ENCODE measurements around the gene HS6ST2. TPM values are rescaled to one million over a fixed set of nuclear protein-coding genes. Genes with fewer than 3 reads are reported as not detected.

HS6ST2 gene
- total and polyA plus RNA-seq, 9 of the 15 experiments (the other 6 are each of a cell fraction or from before 2014, with no cell fraction given) = not detected

DNA sequence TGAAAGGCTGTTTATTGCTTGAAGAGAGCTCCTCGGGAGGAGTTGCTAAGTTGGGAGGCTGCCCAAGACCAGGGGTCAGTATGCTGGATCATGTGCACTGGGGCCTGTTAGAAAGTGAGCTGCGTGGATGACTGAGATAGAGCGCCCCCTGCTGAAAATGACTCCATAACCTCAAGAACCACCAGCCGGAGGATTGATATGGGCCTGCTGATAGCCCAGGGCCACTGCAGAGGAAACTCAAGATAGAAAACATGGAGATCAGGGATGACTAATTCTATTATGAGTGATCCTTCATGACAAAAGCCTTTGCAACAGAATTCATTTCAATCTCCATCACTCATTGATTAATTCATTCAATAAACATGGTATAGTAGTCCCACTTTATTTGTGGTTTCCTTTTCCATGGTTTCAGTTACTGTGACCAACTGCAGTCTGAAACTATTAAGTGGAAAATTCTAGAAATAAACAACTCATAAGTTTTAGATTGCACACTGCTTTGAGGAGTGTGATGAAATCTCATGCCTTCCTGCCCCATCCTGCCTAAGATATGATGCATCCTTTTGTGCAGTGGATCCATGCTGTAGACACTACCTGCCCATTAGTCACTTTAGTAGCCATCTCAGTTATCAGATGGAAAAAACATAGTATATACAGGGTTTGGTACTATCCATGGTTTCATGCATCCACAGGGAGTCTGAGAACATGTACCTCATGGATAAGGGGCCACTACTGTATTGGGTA lies 342.9 kb downstream of the HS6ST2 start (continued):
- TF ChIP-seq, protein P1, sequence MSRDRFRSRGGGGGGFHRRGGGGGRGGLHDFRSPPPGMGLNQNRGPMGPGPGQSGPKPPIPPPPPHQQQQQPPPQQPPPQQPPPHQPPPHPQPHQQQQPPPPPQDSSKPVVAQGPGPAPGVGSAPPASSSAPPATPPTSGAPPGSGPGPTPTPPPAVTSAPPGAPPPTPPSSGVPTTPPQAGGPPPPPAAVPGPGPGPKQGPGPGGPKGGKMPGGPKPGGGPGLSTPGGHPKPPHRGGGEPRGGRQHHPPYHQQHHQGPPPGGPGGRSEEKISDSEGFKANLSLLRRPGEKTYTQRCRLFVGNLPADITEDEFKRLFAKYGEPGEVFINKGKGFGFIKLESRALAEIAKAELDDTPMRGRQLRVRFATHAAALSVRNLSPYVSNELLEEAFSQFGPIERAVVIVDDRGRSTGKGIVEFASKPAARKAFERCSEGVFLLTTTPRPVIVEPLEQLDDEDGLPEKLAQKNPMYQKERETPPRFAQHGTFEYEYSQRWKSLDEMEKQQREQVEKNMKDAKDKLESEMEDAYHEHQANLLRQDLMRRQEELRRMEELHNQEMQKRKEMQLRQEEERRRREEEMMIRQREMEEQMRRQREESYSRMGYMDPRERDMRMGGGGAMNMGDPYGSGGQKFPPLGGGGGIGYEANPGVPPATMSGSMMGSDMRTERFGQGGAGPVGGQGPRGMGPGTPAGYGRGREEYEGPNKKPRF (IDR thresholded peaks at IDR 0.05; ENCODE audit: low read depth, low read length) = no peak
- TF ChIP-seq STAT5B (CRISPR knock-in tag; IDR thresholded peaks at IDR 0.05) (no peak), FOXA3 (CRISPR knock-in tag; conservative IDR thresholded peaks at IDR 0.05 in 1 of 2, IDR thresholded peaks at IDR 0.05 in 1 of 2) (no peak), NBN (IDR thresholded peaks at IDR 0.05; ENCODE audit: low read depth) (no peak), SMARCA4 (IDR thresholded peaks at IDR 0.05) (no peak), U2AF1 (optimal IDR thresholded peaks at IDR 0.05; ENCODE audit: low read depth, low read length) (no peak), SNIP1 (IDR thresholded peaks at IDR 0.05; ENCODE audit: low read depth) (no peak), CBX3 (IDR thresholded peaks at IDR 0.05; ENCODE audit: borderline replicate concordance in 1 of 2, low read length in 2 of 2) (no peak), KLF13 (tag; IDR thresholded peaks at IDR 0.05; ENCODE audit: borderline replicate concordance, low read depth) (no peak), ARHGAP35 (IDR thresholded peaks at IDR 0.05; ENCODE audit: partially characterized antibody) (no peak)
- TF ChIP-seq, protein P2, sequence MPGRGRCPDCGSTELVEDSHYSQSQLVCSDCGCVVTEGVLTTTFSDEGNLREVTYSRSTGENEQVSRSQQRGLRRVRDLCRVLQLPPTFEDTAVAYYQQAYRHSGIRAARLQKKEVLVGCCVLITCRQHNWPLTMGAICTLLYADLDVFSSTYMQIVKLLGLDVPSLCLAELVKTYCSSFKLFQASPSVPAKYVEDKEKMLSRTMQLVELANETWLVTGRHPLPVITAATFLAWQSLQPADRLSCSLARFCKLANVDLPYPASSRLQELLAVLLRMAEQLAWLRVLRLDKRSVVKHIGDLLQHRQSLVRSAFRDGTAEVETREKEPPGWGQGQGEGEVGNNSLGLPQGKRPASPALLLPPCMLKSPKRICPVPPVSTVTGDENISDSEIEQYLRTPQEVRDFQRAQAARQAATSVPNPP (IDR thresholded peaks at IDR 0.05; ENCODE audit: borderline replicate concordance, insufficient read depth, insufficient read length) = no peak
- TF ChIP-seq, protein P3, sequence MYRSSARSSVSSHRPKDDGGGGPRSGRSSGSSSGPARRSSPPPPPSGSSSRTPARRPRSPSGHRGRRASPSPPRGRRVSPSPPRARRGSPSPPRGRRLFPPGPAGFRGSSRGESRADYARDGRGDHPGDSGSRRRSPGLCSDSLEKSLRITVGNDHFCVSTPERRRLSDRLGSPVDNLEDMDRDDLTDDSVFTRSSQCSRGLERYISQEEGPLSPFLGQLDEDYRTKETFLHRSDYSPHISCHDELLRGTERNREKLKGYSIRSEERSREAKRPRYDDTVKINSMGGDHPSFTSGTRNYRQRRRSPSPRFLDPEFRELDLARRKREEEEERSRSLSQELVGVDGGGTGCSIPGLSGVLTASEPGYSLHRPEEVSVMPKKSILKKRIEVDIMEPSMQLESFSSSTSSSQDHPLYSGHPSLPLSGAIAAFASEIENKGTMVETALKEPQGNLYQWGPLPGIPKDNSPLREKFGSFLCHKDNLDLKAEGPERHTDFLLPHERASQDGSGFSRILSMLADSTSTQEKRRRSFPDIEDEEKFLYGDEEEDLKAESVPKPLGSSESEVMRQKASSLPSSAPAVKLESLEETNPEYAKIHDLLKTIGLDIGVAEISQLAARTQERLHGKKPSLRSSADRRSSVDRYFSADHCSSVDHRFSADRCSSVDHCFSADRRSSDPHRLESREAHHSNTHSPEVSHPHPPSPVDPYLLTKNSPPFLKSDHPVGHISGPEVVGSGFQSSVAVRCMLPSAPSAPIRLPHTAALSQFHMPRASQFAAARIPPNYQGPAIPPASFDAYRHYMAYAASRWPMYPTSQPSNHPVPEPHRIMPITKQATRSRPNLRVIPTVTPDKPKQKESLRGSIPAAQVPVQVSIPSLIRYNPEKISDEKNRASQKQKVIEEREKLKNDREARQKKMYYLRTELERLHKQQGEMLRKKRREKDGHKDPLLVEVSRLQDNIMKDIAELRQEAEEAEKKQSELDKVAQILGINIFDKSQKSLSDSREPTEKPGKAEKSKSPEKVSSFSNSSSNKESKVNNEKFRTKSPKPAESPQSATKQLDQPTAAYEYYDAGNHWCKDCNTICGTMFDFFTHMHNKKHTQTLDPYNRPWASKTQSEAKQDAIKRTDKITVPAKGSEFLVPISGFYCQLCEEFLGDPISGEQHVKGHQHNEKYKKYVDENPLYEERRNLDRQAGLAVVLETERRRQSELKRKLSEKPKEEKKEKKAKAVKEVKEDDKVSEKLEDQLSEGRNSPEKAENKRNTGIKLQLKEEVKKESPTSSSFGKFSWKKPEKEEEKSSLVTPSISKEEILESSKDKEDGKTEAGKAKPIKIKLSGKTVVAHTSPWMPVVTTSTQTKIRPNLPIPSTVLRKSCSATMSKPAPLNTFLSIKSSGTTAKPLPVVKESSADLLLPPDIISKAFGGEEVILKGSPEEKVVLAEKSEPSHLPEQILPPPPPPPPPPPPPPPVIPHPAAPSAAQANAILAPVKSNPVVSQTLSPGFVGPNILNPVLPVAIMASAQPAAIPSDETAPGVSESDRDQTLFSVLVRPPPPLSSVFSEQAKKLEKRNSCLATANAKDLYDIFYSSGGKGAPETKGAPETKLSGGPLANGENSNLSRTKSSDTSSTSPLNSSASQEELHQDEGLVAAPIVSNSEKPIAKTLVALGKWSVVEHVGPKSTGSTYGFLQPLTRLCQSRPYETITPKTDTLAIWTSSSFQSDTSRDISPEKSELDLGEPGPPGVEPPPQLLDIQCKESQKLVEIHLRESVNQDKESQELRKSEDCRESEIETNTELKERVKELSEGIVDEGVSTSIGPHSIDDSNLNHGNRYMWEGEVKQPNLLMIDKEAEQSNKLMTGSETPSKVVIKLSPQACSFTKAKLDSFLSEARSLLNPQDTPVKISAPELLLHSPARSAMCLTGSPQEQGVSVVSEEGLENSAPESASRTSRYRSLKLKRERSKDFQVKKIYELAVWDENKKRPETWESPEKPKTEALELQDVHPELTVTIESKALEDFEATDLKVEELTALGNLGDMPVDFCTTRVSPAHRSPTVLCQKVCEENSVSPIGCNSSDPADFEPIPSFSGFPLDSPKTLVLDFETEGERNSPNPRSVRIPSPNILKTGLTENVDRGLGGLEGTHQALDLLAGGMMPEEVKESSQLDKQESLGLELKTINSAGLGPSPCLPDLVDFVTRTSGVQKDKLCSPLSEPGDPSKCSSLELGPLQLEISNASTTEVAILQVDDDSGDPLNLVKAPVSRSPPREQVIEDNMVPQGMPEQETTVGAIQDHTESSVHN (IDR thresholded peaks at IDR 0.05; ENCODE audit: borderline replicate concordance in 1 of 2, low read depth in 1 of 2) = no peak

All from K562 (cell line).